Measurements from ENCODE around the gene GRK2.
A peak's percentile ranks its signal among the peaks of the same experiment; 100 is the strongest.

Gene GRK2

GRCh38 chr11:67271205-67271540, 4.9 kb downstream of the GRK2 start:
- no peak for DNase-seq

GRCh38 chr11:67271541-67272284, 5.4 kb downstream of the GRK2 start:
- DNase-seq = peak; percentile 65 to 82

GRCh38 chr11:67272327-67273259, 6.3 kb downstream of the GRK2 start:
- no peak for DNase-seq

- DNase-seq = no peak
Measured at GRCh38 chr11:67273260-67273990, 7.2 kb downstream of the GRK2 start.

GRCh38 chr11:67274768-67275605, 8.7 kb downstream of the GRK2 start:
- no peak for DNase-seq

- no peak for DNase-seq
Measured at GRCh38 chr11:67275606-67276409, 9.5 kb downstream of the GRK2 start.

GRCh38 chr11:67276781-67277230, 10.5 kb downstream of the GRK2 start:
- DNase-seq = no peak

- DNase-seq = peak; percentile 71 to 93
Measured at GRCh38 chr11:67277231-67277961, 11.1 kb downstream of the GRK2 start.

GRCh38 chr11:67278135-67278938, 12.1 kb downstream of the GRK2 start:
- DNase-seq = no peak

GRCh38 chr11:67278939-67279588, 12.8 kb downstream of the GRK2 start:
- DNase-seq = no peak

GRCh38 chr11:67279589-67280340, 13.5 kb downstream of the GRK2 start:
- DNase-seq = no peak

GRCh38 chr11:67280341-67280787, 14.1 kb downstream of the GRK2 start:
- no peak for DNase-seq

GRCh38 chr11:67280788-67281551, 14.7 kb downstream of the GRK2 start:
- DNase-seq = no peak

GRCh38 chr11:67281552-67282150, 15.4 kb downstream of the GRK2 start:
- DNase-seq = no peak

- no peak for DNase-seq
Measured at GRCh38 chr11:67282155-67282875, 16.0 kb downstream of the GRK2 start.

- no peak for DNase-seq
Measured at GRCh38 chr11:67282876-67283371, 16.7 kb downstream of the GRK2 start.

All from NCI-H526 (cell line).